ENCODE results near the gene AZI2.

AZI2 gene

DNA sequence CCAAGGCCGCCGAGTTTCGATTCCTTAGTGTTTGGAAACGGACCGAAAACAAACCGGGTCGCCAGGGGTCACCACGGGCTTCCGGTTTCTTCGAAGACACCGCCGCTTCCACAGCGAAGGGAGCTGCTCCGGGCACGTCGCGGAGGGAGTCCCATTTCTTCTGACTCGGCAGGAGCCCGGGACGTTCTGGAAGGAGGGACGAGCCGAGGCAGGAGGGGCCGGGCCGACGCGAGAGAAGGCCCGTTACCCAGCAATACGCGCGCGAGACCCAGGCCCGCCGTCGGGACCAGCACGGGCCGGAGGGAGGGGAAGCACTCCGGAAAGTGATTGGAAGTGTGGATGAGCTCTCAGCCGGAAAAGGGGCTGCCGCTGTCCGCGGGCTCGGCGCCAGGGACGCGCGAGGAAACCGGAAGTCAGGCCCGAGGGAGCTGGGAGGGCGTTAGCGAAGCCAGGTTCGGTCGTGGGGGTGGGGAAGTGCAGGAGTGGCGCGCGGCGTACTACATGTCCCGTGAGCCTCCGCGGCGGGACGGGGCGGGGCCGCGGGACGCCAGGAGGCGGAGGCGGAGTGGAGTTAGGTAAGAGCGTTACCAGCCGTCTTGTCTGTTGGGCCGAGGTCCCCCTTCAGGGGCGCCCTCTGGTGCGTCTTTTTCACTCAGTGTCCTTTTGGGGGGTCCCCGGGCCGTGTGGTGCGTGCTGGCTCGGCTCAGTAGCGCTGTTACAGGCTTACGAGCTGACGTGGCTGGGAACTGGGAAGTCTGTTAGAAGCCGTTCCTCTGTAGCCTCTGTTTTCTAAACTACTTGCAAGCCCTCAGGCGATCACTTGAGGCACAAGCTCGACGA lies at the start of gene AZI2, which contains the start of gene ZCWPW2:
AZI2 (minus strand) TSS at position 196 of the 840 bp plus-strand sequence. CDS start 8,207 bp downstream, outside the sequence.
ZCWPW2 (plus strand) TSS at position 93 of the 840 bp plus-strand sequence. CDS start 64,348 bp downstream, outside the sequence.
- peak; percentile 93 to 96 for DNase-seq

DNA sequence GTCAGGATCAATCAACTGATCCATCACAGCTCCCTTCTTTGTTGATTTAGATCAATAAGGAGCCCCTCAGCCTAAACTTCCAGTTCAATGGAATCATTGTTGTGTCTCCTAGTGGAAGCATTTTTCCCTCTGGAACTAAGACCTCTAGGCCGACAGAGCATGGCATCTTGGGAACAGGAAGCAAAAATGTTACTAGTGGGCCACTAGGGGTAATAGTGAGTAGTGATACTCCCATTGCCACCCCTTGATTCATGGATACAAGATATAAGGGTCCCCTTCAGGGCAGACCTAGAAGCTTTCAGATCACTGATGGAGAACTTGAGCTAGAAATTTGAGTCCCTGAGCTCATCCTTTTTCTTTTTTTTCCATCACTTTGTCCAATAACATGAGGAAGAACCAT lies 40.4 kb upstream of the AZI2 start:
- DNase-seq, result no peak

- no peak for DNase-seq
These were observed 37.4 kb upstream of the AZI2 start for GRCh38 chr3:28386049-28386448.

DNA sequence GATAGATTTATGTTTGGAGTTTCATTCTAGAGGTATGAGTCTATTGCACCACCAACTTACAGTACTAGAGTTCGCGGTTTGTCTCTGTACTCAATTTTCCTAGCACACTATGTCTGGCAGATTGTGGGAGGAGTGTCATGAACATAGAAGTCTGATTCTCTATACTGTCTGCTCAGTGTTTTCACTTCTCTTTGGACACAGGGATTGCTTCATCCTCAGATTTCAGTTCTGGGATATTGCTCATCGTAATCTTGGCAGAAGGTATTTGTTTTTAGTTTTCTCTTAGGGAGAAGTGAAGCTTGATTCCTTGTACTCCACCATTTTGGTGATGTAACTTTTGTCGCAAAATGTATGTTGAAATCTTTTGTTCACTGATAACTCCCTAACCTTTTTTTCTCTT lies 27.8 kb upstream of the AZI2 start:
- peak; percentile 86 to 88 for DNase-seq

GRCh38 chr3:28349469-28350000 lies 911 bp upstream of the AZI2 start:
- peak; percentile 10 to 36 for DNase-seq

GRCh38 chr3:28348265-28348628 lies 377 bp downstream of the AZI2 start:
- peak; percentile 96 to 98 for DNase-seq

DNA sequence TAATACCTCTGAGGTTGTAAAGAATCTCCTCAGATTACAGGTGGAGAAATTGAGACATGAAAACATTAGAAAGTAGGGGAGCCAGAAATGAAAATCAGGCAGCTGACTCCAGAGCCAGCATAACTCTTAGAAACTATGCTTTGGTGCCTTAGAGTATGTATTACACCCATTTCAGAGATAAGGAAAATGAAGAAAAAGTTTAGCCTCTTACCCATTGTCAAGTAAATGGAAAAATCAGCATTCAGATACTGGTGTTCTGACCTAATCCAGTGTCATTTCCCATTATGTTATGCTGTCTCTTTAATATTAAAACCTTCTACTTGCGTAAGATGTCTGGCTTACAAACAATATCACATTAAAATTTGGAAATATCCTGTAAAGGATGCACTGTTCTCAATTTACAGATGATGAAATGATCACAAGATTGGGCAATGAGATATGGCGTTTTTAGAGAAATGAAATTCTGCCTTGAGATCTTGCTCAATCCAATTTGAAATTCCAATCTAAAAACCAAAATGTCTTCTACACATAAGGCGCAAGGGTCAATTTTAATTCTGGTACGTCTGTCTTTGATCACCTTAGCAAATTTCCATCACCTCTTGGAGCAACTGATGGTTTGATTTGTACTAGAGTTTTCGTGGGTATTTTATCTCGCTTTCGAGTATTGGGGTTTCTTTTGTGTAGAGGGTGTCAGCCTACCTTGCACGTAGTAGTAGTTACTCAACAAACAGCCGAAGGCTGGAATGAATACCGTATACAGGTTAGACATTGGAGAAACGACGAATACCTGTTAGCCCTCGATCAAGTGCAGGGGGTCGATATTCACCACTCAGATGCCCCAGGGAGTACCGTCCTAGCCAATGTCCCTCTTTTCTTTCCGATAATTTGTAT lies 1.0 kb downstream of the AZI2 start:
- peak; percentile 94 to 97 for DNase-seq

GRCh38 chr3:28345690-28346089 lies 2.9 kb downstream of the AZI2 start:
- no peak for DNase-seq

GRCh38 chr3:28343144-28343543 lies 5.5 kb downstream of the AZI2 start:
- no peak for DNase-seq

GRCh38 chr3:28337230-28337629 lies 11.4 kb downstream of the AZI2 start:
- DNase-seq, result no peak

GRCh38 chr3:28335246-28335645 lies 13.4 kb downstream of the AZI2 start:
- no peak for DNase-seq

DNA sequence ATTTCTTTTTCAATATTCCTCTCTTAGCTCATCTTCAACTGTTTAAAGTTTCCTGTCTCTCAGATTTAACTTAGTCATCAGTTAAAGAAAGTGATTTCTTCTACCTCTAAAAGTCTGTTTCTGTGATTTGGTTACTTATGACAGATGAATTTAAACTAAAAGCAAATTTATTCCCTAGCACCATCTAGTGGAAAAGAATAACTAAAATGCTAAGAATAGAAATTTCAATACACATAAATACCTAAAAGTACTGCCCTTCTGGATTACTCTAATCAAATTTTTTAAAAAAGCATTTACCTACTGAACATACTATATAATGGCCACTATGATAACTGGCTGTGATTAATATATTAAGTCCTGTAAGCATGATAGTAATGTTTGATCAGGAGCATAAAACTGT lies 14.1 kb downstream of the AZI2 start:
- DNase-seq, result no peak

- peak; percentile 19 to 84 for DNase-seq
These were observed 20.2 kb downstream of the AZI2 start for GRCh38 chr3:28328188-28329151.

GRCh38 chr3:28326458-28326926 lies 22.1 kb downstream of the AZI2 start:
- DNase-seq, result no peak

DNA sequence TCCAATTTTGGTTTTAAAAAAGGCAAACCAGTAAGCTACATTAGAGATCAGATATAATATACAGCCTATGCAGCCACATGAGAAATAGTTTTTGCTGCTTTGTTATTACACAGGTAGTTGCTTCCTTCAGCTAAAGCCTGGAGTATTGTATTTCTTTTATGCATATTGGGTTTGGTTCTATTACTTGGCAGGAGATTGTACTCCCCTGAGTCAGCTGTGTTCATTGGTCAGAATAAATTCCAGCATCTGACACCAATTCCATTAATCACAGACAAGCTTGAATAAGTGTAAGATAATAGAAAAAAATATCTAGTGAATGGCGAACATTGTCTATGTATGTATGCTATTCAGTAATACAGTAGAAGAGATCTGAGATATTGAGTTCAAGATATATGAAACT lies 26.2 kb downstream of the AZI2 start:
- DNase-seq, result no peak

- no peak for DNase-seq
These were observed 27.6 kb downstream of the AZI2 start for GRCh38 chr3:28320981-28321380.

- peak; percentile 21 to 44 for DNase-seq
These were observed 31.1 kb downstream of the AZI2 start for GRCh38 chr3:28317438-28318022.

DNA sequence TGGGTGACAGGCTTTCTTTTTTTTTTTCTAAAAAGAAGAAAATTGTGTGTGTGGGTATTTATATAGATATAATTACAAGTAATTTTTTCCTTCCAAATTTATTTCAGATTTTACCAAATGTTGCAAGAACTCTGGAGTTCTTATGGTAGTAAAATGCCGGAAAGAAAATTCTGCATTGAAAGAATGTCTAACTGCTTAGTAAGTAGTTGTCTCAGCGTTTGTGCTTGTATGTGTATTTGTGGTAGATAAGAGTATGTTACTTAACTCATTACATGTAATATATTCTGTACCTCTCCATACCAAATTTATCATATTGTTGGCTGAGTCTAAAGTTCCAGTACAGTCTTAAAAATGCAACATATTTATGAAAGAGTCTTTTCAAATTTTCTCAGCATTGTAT lies 32.4 kb downstream of the AZI2 start:
- DNase-seq, result no peak

GRCh38 chr3:28315711-28316110 lies 32.9 kb downstream of the AZI2 start:
- no peak for DNase-seq

- peak; percentile 76 to 90 for DNase-seq
These were observed 40.4 kb downstream of the AZI2 start for GRCh38 chr3:28308196-28308595.

DNA sequence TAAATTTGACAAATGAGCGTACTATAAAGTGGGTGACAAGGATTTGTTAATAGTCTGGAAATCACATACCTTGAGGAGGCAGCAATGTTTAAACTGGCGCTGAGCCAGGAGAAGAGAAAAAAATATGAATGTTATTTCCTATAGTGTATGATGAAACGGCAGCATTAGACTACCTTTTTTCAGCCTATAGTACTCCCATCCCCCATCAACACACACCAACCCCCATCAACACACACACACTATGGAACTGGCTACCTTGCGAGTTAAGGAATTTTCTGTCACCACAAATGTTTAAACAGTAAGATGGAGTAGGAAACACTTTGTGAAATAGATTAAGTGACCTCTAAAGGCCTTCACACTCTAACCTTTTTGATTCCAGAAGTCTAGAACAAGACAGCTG lies 46.9 kb downstream of the AZI2 start:
- DNase-seq, result no peak
